GM10266 (cell line): ENCODE data around the gene CCL18.
"Not testable (repeated sequence)": the region's sequence is repeated elsewhere in the genome, so short reads cannot be mapped to it uniquely, and the experiment has no call there.

Experiments
- DNase-seq: peaks from one replicate; pipeline ENCODE4 v3.0.0; 2012; ENCODE audit errors: extremely low spot score
- CTCF ChIP-seq: IDR thresholded peaks from 2 replicates; pipeline ENCODE4 v1.5.1; 2012; ENCODE audit warnings: mild to moderate bottlenecking, low read depth; ENCODE audit not compliant: control insufficient read depth, insufficient read depth; ENCODE audit errors: missing control alignments

Gene CCL18

GRCh38 chr17:36071751-36072150, 7.7 kb downstream of the CCL18 start:
- DNase-seq = no peak
- no peak for TF ChIP-seq CTCF

GRCh38 chr17:36072431-36073121, 8.5 kb downstream of the CCL18 start:
- peak; percentile 80 for TF ChIP-seq CTCF
- DNase-seq = peak; percentile 73

- TF ChIP-seq CTCF = no peak
- no peak for DNase-seq
These were observed 10.3 kb downstream of the CCL18 start for GRCh38 chr17:36074365-36074764.

GRCh38 chr17:36081681-36082471, 17.8 kb downstream of the CCL18 start:
- DNase-seq = not testable (repeated sequence)

GRCh38 chr17:36082482-36083120, 18.5 kb downstream of the CCL18 start:
- DNase-seq = peak; percentile 46

GRCh38 chr17:36083691-36084090, 19.6 kb downstream of the CCL18 start:
- not testable (repeated sequence) for DNase-seq

- DNase-seq = no peak
- no peak for TF ChIP-seq CTCF
These were observed 21.7 kb downstream of the CCL18 start for GRCh38 chr17:36085765-36086164.

- DNase-seq = no peak
- no peak for TF ChIP-seq CTCF
These were observed 22.7 kb downstream of the CCL18 start for GRCh38 chr17:36086791-36087190.

- not testable (repeated sequence) for DNase-seq
These were observed 23.4 kb downstream of the CCL18 start for GRCh38 chr17:36087471-36087870.

- not testable (repeated sequence) for DNase-seq
These were observed 24.0 kb downstream of the CCL18 start for GRCh38 chr17:36087897-36088572.
